BLaER1 treated with 17β-estradiol and CSF1 and Interleukin-3, amounts not matched to agents 10 nM and 100 nM (cell line): ENCODE data around the gene GPR15LG.
"Not testable (repeated sequence)": the region's sequence is repeated elsewhere in the genome, so short reads cannot be mapped to it uniquely, and the experiment has no call there.

Experiments
- H3K27ac ChIP-seq, 11 experiments: shearing (Covaris generic); formaldehyde crosslinking; 2 replicates each; pipeline ENCODE4 v1.8.1; 2022
- H3K27me3 ChIP-seq, 11 experiments: shearing (Covaris generic); formaldehyde crosslinking; 2 replicates each; pipeline ENCODE4 v1.8.1; 2022
- H3K36me3 ChIP-seq, 11 experiments: shearing (Covaris generic); formaldehyde crosslinking; 2 replicates each; pipeline ENCODE4 v1.8.1; 2022
- H3K4me1 ChIP-seq, 10 experiments: shearing (Covaris generic); formaldehyde crosslinking; 2 replicates each; pipeline ENCODE4 v1.8.1; 2022
- H3K4me2 ChIP-seq, 11 experiments: shearing (Covaris generic); formaldehyde crosslinking; 2 replicates each; pipeline ENCODE4 v1.8.1; 2022
- H3K4me3 ChIP-seq, 10 experiments: shearing (Covaris generic); formaldehyde crosslinking; 2 replicates each; pipeline ENCODE4 v1.8.1; 2022
- H3K9ac ChIP-seq, 11 experiments: shearing (Covaris generic); formaldehyde crosslinking; 2 replicates each; pipeline ENCODE4 v1.8.1; 2022
- H3K9me3 ChIP-seq, 11 experiments: shearing (Covaris generic); formaldehyde crosslinking; replicated peaks in 1 of 11; 2 replicates each; pipeline ENCODE4 v1.8.1; 2022
- H4K20me1 ChIP-seq, 11 experiments: shearing (Covaris generic); formaldehyde crosslinking; 2 replicates each; pipeline ENCODE4 v1.8.1; 2022
- Cebpa-rat ChIP-seq, 11 experiments: shearing (Covaris generic); IDR thresholded peaks; 2 replicates each; pipeline ENCODE4 v1.8.1; 2022

The GPR15LG gene

GRCh38 chr10:84172467-84173356 is 889 bp upstream of the GPR15LG start:
- Histone ChIP-seq H3K4me2 (peak overlapping the region in 7 of 11 experiments; percentile 26 to 60 (median 38); a peak in 12 of 22 replicates), H3K27ac (peak overlapping the region in 10 of 11 experiments; percentile 30 to 77 (median 62); a peak in 16 of 22 replicates)

GRCh38 chr10:84175436-84175835 is 1.8 kb downstream of the GPR15LG start:
- Histone ChIP-seq H4K20me1 (no peaks in the 10 kb centered on the region), H3K27ac (no peak overlapping the region), H3K9ac (no peak overlapping the region), H3K9me3 (peaks cover 0 to 3% (median 1%) of the 10 kb centered on the region in 11 experiments; a peak in 10 of 22 replicates), H3K27me3 (no peaks in the 10 kb centered on the region), H3K4me2 (no peak overlapping the region), H3K4me1 (peaks cover 29 to 52% (median 37%) of the 10 kb centered on the region in 10 experiments), H3K36me3 (no peaks in the 10 kb centered on the region), H3K4me3 (no peak overlapping the region)
- TF ChIP-seq Cebpa-rat (IDR thresholded peaks at IDR 0.05): no peak

More at GRCh38 chr10:84172467-84173356, 889 bp upstream of the GPR15LG start:
- peak overlapping the region in 5 of 11 experiments; percentile 18 to 56 (median 45); a peak in 6 of 22 replicates for H3K9ac ChIP-seq
- peaks cover under 1 to 11% (median 8%) of the 10 kb centered on the region in 11 experiments; a peak in 14 of 22 replicates for H3K9me3 ChIP-seq
- H3K27me3 ChIP-seq: no peaks in the 10 kb centered on the region
- H3K36me3 ChIP-seq: no peaks in the 10 kb centered on the region
- TF ChIP-seq Cebpa-rat (IDR thresholded peaks at IDR 0.05): no peak
- H4K20me1 ChIP-seq: no peaks in the 10 kb centered on the region
- no peak overlapping the region for H3K4me3 ChIP-seq
- H3K4me1 ChIP-seq: peaks cover 12 to 33% (median 18%) of the 10 kb centered on the region in 10 experiments

- peaks cover 7 to 12% (median 11%) of the 10 kb centered on the region in 11 experiments; a peak in 18 of 22 replicates for H3K9me3 ChIP-seq
- no peaks in the 10 kb centered on the region for H4K20me1 ChIP-seq
- no peak overlapping the region for H3K4me2 ChIP-seq
- H3K4me3 ChIP-seq: no peak overlapping the region
- no peak for TF ChIP-seq Cebpa-rat (IDR thresholded peaks at IDR 0.05)
- peaks cover 29 to 51% (median 37%) of the 10 kb centered on the region in 10 experiments for H3K4me1 ChIP-seq
- no peak overlapping the region; a peak in 1 of 22 replicates for H3K27ac ChIP-seq
- H3K9ac ChIP-seq: no peak overlapping the region
- H3K36me3 ChIP-seq: no peaks in the 10 kb centered on the region
- H3K27me3 ChIP-seq: no peaks in the 10 kb centered on the region
These were observed 2.8 kb downstream of the GPR15LG start for GRCh38 chr10:84176351-84176750.

GRCh38 chr10:84176836-84177474 is 3.4 kb downstream of the GPR15LG start:
- no peak overlapping the region for H3K4me3 ChIP-seq
- peaks cover 23 to 45% (median 36%) of the 10 kb centered on the region in 10 experiments for H3K4me1 ChIP-seq
- H3K4me2 ChIP-seq: peak overlapping the region; percentile 52 to 74 (median 62); a peak in 20 of 22 replicates
- no peaks in the 10 kb centered on the region for H4K20me1 ChIP-seq
- no peaks in the 10 kb centered on the region for H3K36me3 ChIP-seq
- TF ChIP-seq Cebpa-rat (IDR thresholded peaks at IDR 0.05): no peak
- no peaks in the 10 kb centered on the region for H3K27me3 ChIP-seq
- H3K9ac ChIP-seq: peak overlapping the region in 4 of 11 experiments; percentile 27 to 43 (median 32); a peak in 4 of 22 replicates
- peaks cover 8 to 18% (median 17%) of the 10 kb centered on the region in 11 experiments; a peak in 18 of 22 replicates for H3K9me3 ChIP-seq
- H3K27ac ChIP-seq: peak overlapping the region in 8 of 11 experiments; percentile 44 to 62 (median 54); a peak in 16 of 22 replicates

GRCh38 chr10:84177541-84178141 is 4.0 kb downstream of the GPR15LG start:
- Histone ChIP-seq H3K4me2 (peak overlapping the region; percentile 52 to 74 (median 62)), H3K4me3 (no peak overlapping the region), H3K4me1 (peaks cover 23 to 40% (median 29%) of the 10 kb centered on the region in 10 experiments), H3K9ac (peak overlapping the region in 6 of 11 experiments; percentile 27 to 49 (median 40); a peak in 7 of 22 replicates), H3K9me3 (peaks cover 8 to 24% (median 17%) of the 10 kb centered on the region in 11 experiments; a peak in 18 of 22 replicates), H3K27ac (peak overlapping the region in 8 of 11 experiments; percentile 44 to 62 (median 54); a peak in 16 of 22 replicates), H3K27me3 (no peaks in the 10 kb centered on the region), H4K20me1 (no peaks in the 10 kb centered on the region), H3K36me3 (no peaks in the 10 kb centered on the region)
- no peak for TF ChIP-seq Cebpa-rat (IDR thresholded peaks at IDR 0.05)

GRCh38 chr10:84178160-84178609 is 4.6 kb downstream of the GPR15LG start:
- Histone ChIP-seq H3K27ac (peak overlapping the region in 8 of 11 experiments; percentile 44 to 62 (median 54); a peak in 13 of 22 replicates), H4K20me1 (no peaks in the 10 kb centered on the region), H3K27me3 (no peaks in the 10 kb centered on the region), H3K9me3 (peaks cover 8 to 24% (median 17%) of the 10 kb centered on the region in 11 experiments; a peak in 18 of 22 replicates), H3K4me1 (peaks cover 23 to 36% (median 28%) of the 10 kb centered on the region in 10 experiments), H3K9ac (peak overlapping the region in 1 of 11 experiments; percentile 37; a peak in 2 of 22 replicates), H3K4me2 (peak overlapping the region; percentile 52 to 74 (median 62)), H3K4me3 (no peak overlapping the region), H3K36me3 (no peaks in the 10 kb centered on the region)
- TF ChIP-seq Cebpa-rat (IDR thresholded peaks at IDR 0.05): no peak

- Histone ChIP-seq H3K4me2 (peak overlapping the region; percentile 3 to 73 (median 46); a peak in 17 of 22 replicates), H3K4me3 (no peak overlapping the region)
- no peak; a peak in 1 of 22 replicates for TF ChIP-seq Cebpa-rat (IDR thresholded peaks at IDR 0.05)
These were observed 5.6 kb downstream of the GPR15LG start for GRCh38 chr10:84179059-84179710.

GRCh38 chr10:84180386-84180785 is 6.8 kb downstream of the GPR15LG start:
- H3K36me3 ChIP-seq, H3K27me3 ChIP-seq, H3K4me2 ChIP-seq, H3K4me3 ChIP-seq, H3K9ac ChIP-seq, H4K20me1 ChIP-seq, H3K27ac ChIP-seq: not testable (repeated sequence)
- Histone ChIP-seq H3K4me1 (peaks cover 23 to 30% (median 27%) of the 10 kb centered on the region in 10 experiments), H3K9me3 (peaks cover 8 to 24% (median 17%) of the 10 kb centered on the region in 11 experiments; a peak in 18 of 22 replicates)

More at GRCh38 chr10:84179059-84179710, 5.6 kb downstream of the GPR15LG start:
- no peaks in the 10 kb centered on the region for H3K36me3 ChIP-seq
- no peaks in the 10 kb centered on the region for H4K20me1 ChIP-seq
- no peak overlapping the region; a peak in 1 of 22 replicates for H3K9ac ChIP-seq
- peaks cover 23 to 30% (median 27%) of the 10 kb centered on the region in 10 experiments for H3K4me1 ChIP-seq
- no peaks in the 10 kb centered on the region for H3K27me3 ChIP-seq
- peak overlapping the region in 9 of 11 experiments; percentile 2 to 46 (median 18); a peak in 8 of 22 replicates for H3K27ac ChIP-seq
- peaks cover 8 to 24% (median 17%) of the 10 kb centered on the region in 11 experiments; a peak in 18 of 22 replicates for H3K9me3 ChIP-seq
